Osteocyte (in vitro differentiated cells): ENCODE measurements around the gene ZDHHC14. TPM values are rescaled to one million over a fixed set of nuclear protein-coding genes. Genes with fewer than 3 reads are reported as not detected.

Source experiments
- DNase-seq: peaks from one replicate; pipeline ENCODE4 v3.0.0; 2021; ENCODE audit warnings: mixed read lengths; ENCODE audit not compliant: unreplicated experiment; ENCODE audit errors: extremely low spot score
- H3K27ac Mint-ChIP-seq: one replicate; pipeline ENCODE4 v1.8.0; 2021; ENCODE audit warnings: mild to moderate bottlenecking, mixed read lengths; ENCODE audit not compliant: unreplicated experiment
- H3K27me3 Mint-ChIP-seq: one replicate; pipeline ENCODE4 v1.8.0; 2021; ENCODE audit warnings: mixed read lengths; ENCODE audit not compliant: unreplicated experiment
- H3K36me3 Mint-ChIP-seq: one replicate; pipeline ENCODE4 v1.8.0; 2021; ENCODE audit warnings: mixed read lengths; ENCODE audit not compliant: unreplicated experiment
- H3K4me1 Mint-ChIP-seq: one replicate; pipeline ENCODE4 v1.8.0; 2021; ENCODE audit warnings: mixed read lengths; ENCODE audit not compliant: unreplicated experiment
- H3K4me3 Mint-ChIP-seq: one replicate; pipeline ENCODE4 v1.8.0; 2021; ENCODE audit warnings: mild to moderate bottlenecking, moderate library complexity, mixed read lengths; ENCODE audit not compliant: unreplicated experiment
- H3K9me3 Mint-ChIP-seq: one replicate; pipeline ENCODE4 v1.8.0; 2021; ENCODE audit warnings: mixed read lengths; ENCODE audit not compliant: unreplicated experiment
- total RNA-seq: library from RNA; stranded (reverse); gene quantifications from 2 replicates; pipeline ENCODE4 v1.2.1, GENCODE V29; 2021
- TF ChIP-seq, protein P1 (sequence below): fragments of 200-600 bp; sonication (generic); IDR thresholded peaks from 2 replicates; pipeline ENCODE4 v1.5.0; 2021; ENCODE audit warnings: antibody characterized with exemption, mild to moderate bottlenecking, moderate library complexity

Gene ZDHHC14
- total RNA-seq, 1 donor from 2014 or later = 9.1 TPM

DNA sequence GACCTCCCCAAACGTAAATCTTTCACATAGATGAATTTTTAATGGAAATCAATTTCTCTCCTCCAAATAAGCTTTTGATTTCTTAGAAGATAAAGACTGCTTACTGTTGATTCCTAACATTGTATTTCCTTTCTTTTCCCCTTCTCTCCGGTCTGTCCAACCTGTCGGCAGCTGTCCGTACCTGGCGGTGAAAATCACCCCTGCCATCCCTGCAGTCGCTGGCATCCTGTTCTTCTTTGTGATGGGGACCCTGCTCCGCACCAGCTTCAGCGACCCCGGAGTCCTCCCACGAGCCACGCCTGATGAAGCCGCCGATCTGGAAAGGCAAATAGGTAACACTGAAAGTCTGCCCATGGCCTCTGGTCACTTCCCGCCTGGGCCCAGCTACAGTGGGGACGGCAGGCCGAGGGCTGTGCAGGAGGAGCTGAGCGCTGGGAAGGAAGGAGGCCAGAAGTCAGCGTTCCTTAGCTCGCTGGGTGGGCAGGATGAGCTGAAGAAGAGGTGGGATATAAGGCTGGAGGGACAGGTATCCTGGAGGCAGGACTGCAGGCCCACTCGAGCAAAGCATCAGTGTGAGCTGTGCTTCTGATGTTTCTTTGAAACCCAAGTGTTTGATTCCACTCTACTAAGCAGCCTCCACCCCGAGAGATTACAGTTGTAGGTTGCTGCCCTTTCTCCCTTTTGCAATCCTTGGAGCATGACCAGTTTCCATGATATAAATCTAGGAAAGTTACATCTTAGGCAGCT, 161.6 kb downstream of the ZDHHC14 start:
- Mint-ChIP-seq H3K36me3 (peaks cover 10% of the 10 kb centered on the region), H3K27me3 (no peaks in the 10 kb centered on the region), H3K4me1 (no peaks in the 10 kb centered on the region), H3K27ac (no peak overlapping the region), H3K4me3 (no peak overlapping the region), H3K9me3 (no peaks in the 10 kb centered on the region)
- no peak for DNase-seq
- TF ChIP-seq, protein P1, sequence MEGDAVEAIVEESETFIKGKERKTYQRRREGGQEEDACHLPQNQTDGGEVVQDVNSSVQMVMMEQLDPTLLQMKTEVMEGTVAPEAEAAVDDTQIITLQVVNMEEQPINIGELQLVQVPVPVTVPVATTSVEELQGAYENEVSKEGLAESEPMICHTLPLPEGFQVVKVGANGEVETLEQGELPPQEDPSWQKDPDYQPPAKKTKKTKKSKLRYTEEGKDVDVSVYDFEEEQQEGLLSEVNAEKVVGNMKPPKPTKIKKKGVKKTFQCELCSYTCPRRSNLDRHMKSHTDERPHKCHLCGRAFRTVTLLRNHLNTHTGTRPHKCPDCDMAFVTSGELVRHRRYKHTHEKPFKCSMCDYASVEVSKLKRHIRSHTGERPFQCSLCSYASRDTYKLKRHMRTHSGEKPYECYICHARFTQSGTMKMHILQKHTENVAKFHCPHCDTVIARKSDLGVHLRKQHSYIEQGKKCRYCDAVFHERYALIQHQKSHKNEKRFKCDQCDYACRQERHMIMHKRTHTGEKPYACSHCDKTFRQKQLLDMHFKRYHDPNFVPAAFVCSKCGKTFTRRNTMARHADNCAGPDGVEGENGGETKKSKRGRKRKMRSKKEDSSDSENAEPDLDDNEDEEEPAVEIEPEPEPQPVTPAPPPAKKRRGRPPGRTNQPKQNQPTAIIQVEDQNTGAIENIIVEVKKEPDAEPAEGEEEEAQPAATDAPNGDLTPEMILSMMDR = no peak

DNA sequence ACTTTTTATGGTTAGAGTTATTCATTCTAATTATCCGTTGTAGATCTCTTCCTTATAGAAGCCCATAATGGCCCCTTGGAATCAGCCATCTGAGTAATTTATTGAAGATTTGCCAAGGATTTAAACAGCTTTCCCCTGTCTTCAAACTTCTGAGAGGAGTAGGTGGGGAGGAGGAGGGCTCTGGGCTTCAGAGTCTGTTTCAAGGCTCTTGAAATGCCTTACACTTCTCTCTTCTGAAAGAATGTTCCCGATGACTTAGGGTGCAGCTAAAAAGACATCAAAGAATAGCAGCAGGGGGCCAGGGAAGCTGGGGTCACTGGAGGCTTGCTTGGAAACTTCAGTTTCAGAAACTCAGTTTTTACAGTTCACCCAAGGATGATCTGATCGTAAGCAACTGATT, 165.3 kb downstream of the ZDHHC14 start:
- Mint-ChIP-seq H3K4me1 (no peaks in the 10 kb centered on the region), H3K9me3 (no peaks in the 10 kb centered on the region)

DNA sequence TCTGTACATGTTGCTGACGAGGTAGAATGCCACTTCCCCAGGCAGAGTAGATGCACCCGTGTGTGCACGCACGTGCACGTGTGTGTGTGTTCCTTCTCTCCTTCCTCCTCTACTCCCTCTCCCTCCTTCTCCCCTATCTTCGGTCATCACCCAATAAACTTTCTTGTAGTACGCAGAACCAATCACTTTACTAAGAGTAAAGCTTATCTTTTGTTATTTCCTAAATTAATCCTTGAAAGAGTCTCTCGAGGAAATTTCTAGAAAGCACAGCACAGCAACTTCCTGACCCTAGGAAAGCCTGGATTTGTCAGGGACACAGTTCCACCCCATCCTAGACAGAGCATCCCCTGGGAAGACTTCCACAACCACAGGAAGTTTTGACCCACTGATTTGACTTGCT, 166.1 kb downstream of the ZDHHC14 start:
- DNase-seq = no peak
- no peaks in the 10 kb centered on the region for H3K4me1 Mint-ChIP-seq
- TF ChIP-seq, protein P1 = no peak
- H3K4me3 Mint-ChIP-seq = no peak overlapping the region
- no peaks in the 10 kb centered on the region for H3K9me3 Mint-ChIP-seq
- H3K27ac Mint-ChIP-seq = no peak overlapping the region
- no peaks in the 10 kb centered on the region for H3K27me3 Mint-ChIP-seq
- H3K36me3 Mint-ChIP-seq = peaks cover 10% of the 10 kb centered on the region

More for the DNA sequence above, 165.3 kb downstream of the ZDHHC14 start:
- no peak overlapping the region for H3K4me3 Mint-ChIP-seq
- peaks cover 10% of the 10 kb centered on the region for H3K36me3 Mint-ChIP-seq
- no peaks in the 10 kb centered on the region for H3K27me3 Mint-ChIP-seq
- H3K27ac Mint-ChIP-seq = no peak overlapping the region
- TF ChIP-seq, protein P1 = no peak
- peak; percentile 60 for DNase-seq

DNA sequence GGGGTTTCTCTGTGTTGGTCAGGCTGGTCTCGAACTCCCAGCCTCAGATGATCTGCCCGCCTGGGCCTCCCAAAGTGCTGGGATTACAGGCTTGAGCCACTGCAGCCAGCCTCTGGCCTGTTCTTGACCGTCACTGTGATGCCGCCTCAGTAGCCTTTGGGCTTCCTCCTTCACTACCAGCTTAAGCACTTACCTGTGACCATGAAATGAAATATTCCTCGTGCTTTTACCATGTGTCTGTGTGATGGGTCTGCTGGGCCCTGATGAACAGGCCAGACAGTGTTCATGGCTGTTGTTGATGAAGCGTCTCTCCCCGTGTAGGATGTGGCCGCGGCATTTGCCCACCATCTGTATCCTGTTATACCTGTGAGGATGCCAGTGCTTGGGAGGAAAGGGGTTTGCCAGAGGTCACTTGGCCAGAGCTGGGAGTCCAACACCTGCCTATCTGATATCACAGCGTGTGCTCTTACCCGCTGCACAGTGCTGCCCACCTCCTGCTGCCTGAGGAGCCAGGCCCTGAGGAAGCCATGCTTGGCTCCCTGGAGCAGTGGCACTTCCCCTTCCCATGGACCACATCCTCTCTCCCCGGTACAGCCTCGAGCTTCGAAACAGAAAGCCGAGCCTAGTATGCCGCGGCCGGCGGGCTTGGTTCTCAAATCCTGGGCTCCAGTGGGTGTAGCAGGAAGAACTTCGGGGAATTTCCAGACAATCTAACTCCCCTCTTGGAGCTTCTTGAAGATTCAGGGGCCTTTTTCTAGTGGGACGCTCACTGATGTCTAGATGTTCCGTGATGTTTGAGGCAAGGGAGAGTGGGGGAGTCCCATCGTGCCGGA, 167.9 kb downstream of the ZDHHC14 start:
- Mint-ChIP-seq H3K9me3 (no peaks in the 10 kb centered on the region), H3K4me1 (no peaks in the 10 kb centered on the region)
- TF ChIP-seq, protein P1 = no peak

GRCh38 chr6:157549468-157549745, 168.4 kb downstream of the ZDHHC14 start:
- H3K9me3 Mint-ChIP-seq = no peaks in the 10 kb centered on the region
- H3K27ac Mint-ChIP-seq = no peak overlapping the region
- TF ChIP-seq, protein P1 = no peak
- H3K4me3 Mint-ChIP-seq = no peak overlapping the region
- H3K4me1 Mint-ChIP-seq = no peaks in the 10 kb centered on the region
- H3K36me3 Mint-ChIP-seq = peaks cover 7% of the 10 kb centered on the region
- DNase-seq = peak; percentile 21
- H3K27me3 Mint-ChIP-seq = no peaks in the 10 kb centered on the region

More for the DNA sequence above, 167.9 kb downstream of the ZDHHC14 start:
- no peaks in the 10 kb centered on the region for H3K27me3 Mint-ChIP-seq
- no peak overlapping the region for H3K4me3 Mint-ChIP-seq
- peak; percentile 73 for DNase-seq
- H3K27ac Mint-ChIP-seq = no peak overlapping the region
- peaks cover 7% of the 10 kb centered on the region for H3K36me3 Mint-ChIP-seq
